GM18499 (cell line): ENCODE results near the gene AADACL4.
"Not testable (repeated sequence)": the region's sequence is repeated elsewhere in the genome, so short reads cannot be mapped to it uniquely, and the experiment has no call there.

Experiments used
- ATAC-seq: cut with Tn5 transposase; IDR thresholded peaks from one replicate; pipeline ENCODE4 v1.9.1; 2021; ENCODE audit warnings: moderate number of reproducible peaks; ENCODE audit not compliant: insufficient read depth, unreplicated experiment

Gene AADACL4

GRCh38 chr1:12626888-12627287, 17.0 kb upstream of the AADACL4 start:
- no peak for ATAC-seq

GRCh38 chr1:12627296-12627695, 16.6 kb upstream of the AADACL4 start:
- no peak for ATAC-seq

- no peak for ATAC-seq
These were observed 14.4 kb upstream of the AADACL4 start for GRCh38 chr1:12629511-12629956.

- ATAC-seq: no peak
These were observed 13.7 kb upstream of the AADACL4 start for GRCh38 chr1:12629985-12630760.

- ATAC-seq: no peak
These were observed 12.8 kb upstream of the AADACL4 start for GRCh38 chr1:12630946-12631530.

- ATAC-seq: no peak
These were observed 12.3 kb upstream of the AADACL4 start for GRCh38 chr1:12631571-12631970.

- ATAC-seq: no peak
These were observed 9.7 kb upstream of the AADACL4 start for GRCh38 chr1:12634156-12634555.

GRCh38 chr1:12634696-12635202, 9.1 kb upstream of the AADACL4 start:
- no peak for ATAC-seq

- ATAC-seq: no peak
These were observed 7.6 kb upstream of the AADACL4 start for GRCh38 chr1:12636098-12636950.

GRCh38 chr1:12637693-12638092, 6.2 kb upstream of the AADACL4 start:
- ATAC-seq: no peak

GRCh38 chr1:12640237-12640957, 3.5 kb upstream of the AADACL4 start:
- ATAC-seq: no peak

- ATAC-seq: no peak
These were observed 3.0 kb upstream of the AADACL4 start for GRCh38 chr1:12640958-12641272.

GRCh38 chr1:12643079-12643478, 806 bp upstream of the AADACL4 start:
- ATAC-seq: no peak

- no peak for ATAC-seq
These were observed 352 bp downstream of the AADACL4 start for GRCh38 chr1:12644237-12644636.

GRCh38 chr1:12644829-12645228, 944 bp downstream of the AADACL4 start:
- ATAC-seq: no peak

- not testable (repeated sequence) for ATAC-seq
These were observed 1.5 kb downstream of the AADACL4 start for GRCh38 chr1:12645401-12645800.

GRCh38 chr1:12648741-12649140, 4.9 kb downstream of the AADACL4 start:
- no peak for ATAC-seq

- ATAC-seq: no peak
These were observed 6.1 kb downstream of the AADACL4 start for GRCh38 chr1:12649971-12650421.

- no peak for ATAC-seq
These were observed 10.2 kb downstream of the AADACL4 start for GRCh38 chr1:12654004-12654567.

GRCh38 chr1:12654657-12655056, 10.8 kb downstream of the AADACL4 start:
- ATAC-seq: no peak
